Measurements from ENCODE around the gene CSF1.

- TF ChIP-seq CTCF (optimal IDR thresholded peaks at IDR 0.05 in 1 of 3, IDR thresholded peaks at IDR 0.05 in 1 of 3, conservative IDR thresholded peaks at IDR 0.05 in 1 of 3; ENCODE audit: extremely low read depth in 1 of 3, insufficient read depth in 2 of 3, low read length in 3 of 3) = no peak
- TF ChIP-seq EZH2 (IDR thresholded peaks at IDR 0.05; ENCODE audit: low read length) = no peak
These were observed 4.1 kb downstream of the CSF1 start for GRCh38 chr1:109914587-109915240.

Data from keratinocyte (primary cell).